GM12878 (cell line): Measurements from ENCODE around the gene MIA3. TPM values are rescaled to one million over a fixed set of nuclear protein-coding genes. Genes with fewer than 3 reads are reported as not detected.
A peak's percentile ranks its signal among the peaks of the same experiment; 100 is the strongest.

ENCODE experiments used
- ATF3 ChIP-seq: IDR thresholded peaks from 2 replicates; pipeline ENCODE4 v1.6.1; 2011; ENCODE audit warnings: low read depth, mild to moderate bottlenecking, low read length, moderate library complexity, borderline replicate concordance; ENCODE audit errors: extremely low read depth
- BRCA1 ChIP-seq: IDR thresholded peaks from 2 replicates; pipeline ENCODE4 v1.6.1; 2011; ENCODE audit warnings: low read depth, low read length, improper control_type of control experiment
- CEBPZ ChIP-seq: fragments of 150-350 bp; IDR thresholded peaks from 2 replicates; pipeline ENCODE4 v1.6.1; 2016; ENCODE audit warnings: low read depth, low read length
- CHD1 ChIP-seq: IDR thresholded peaks from 2 replicates; pipeline ENCODE4 v1.6.1; 2012; ENCODE audit warnings: low read depth, low read length, improper control_type of control experiment
- CHD2 ChIP-seq: IDR thresholded peaks from 2 replicates; pipeline ENCODE4 v1.6.1; 2011; ENCODE audit warnings: low read depth, low read length, improper control_type of control experiment, borderline replicate concordance
- DPF2 ChIP-seq: fragments of 450-650 bp; IDR thresholded peaks from 2 replicates; pipeline ENCODE4 v1.6.1; 2017; ENCODE audit warnings: mild to moderate bottlenecking
- E2F4 ChIP-seq: IDR thresholded peaks from 2 replicates; pipeline ENCODE4 v1.6.1; 2012; ENCODE audit warnings: low read depth, low read length, improper control_type of control experiment
- POLR2AphosphoS5 ChIP-seq: IDR thresholded peaks from 2 replicates; pipeline ENCODE4 v1.6.1; 2011; ENCODE audit warnings: mild to moderate bottlenecking, low read length, inconsistent platforms
- PRDM15 ChIP-seq: fragments of 450-650 bp; formaldehyde crosslinking; IDR thresholded peaks from 2 replicates; pipeline ENCODE4 v1.4.0; 2020; ENCODE audit warnings: mild to moderate bottlenecking, moderate library complexity
- SKIL ChIP-seq: fragments of 450-650 bp; IDR thresholded peaks from 2 replicates; pipeline ENCODE4 v1.6.1; 2017; ENCODE audit warnings: mild to moderate bottlenecking, low read depth, inconsistent platforms; ENCODE audit not compliant: poor library complexity, severe bottlenecking
- SPI1 ChIP-seq: IDR thresholded peaks from 2 replicates; pipeline ENCODE4 v1.6.1; 2011; ENCODE audit warnings: low read depth, mild to moderate bottlenecking, low read length, moderate library complexity, borderline replicate concordance; ENCODE audit not compliant: insufficient read depth
- SUPT20H ChIP-seq: IDR thresholded peaks from 2 replicates; pipeline ENCODE4 v1.6.1; 2011; ENCODE audit warnings: low read depth, mild to moderate bottlenecking, low read length, moderate library complexity, borderline replicate concordance; ENCODE audit not compliant: control insufficient read depth
- TBL1XR1 ChIP-seq: IDR thresholded peaks from 2 replicates; pipeline ENCODE4 v1.6.1; 2012; ENCODE audit warnings: low read depth, low read length, improper control_type of control experiment
- ZBTB11 ChIP-seq: fragments of 450-650 bp; formaldehyde crosslinking; IDR thresholded peaks from 2 replicates; pipeline ENCODE4 v1.5.0; 2022; ENCODE audit warnings: mild to moderate bottlenecking, missing genetic modification characterization
- ZNF622 ChIP-seq: fragments of 450-650 bp; IDR thresholded peaks from 2 replicates; pipeline ENCODE4 v1.6.1; 2017; ENCODE audit warnings: mild to moderate bottlenecking, inconsistent platforms
- polyA plus RNA-seq, 11 experiments: library from polyadenylated mRNA; depleted of rRNA in 4 of 11; unstranded in 6 of 11; stranded (reverse) in 5 of 11; fragments of >200 nt; fragmentation: Nextera tagmentation in 4 of 11; fragmentation: Illumina TruSeq in 1 of 11; extraction: Ambion mirVana in 4 of 11; extraction: Trizol in 1 of 11; gene quantifications; 1 replicate in 1 of 11; 2 replicates in 10 of 11; pipeline versions ENCODE4 v1.2.1 to v1.2.3, GENCODE V29; 2011 to 2016; ENCODE audit warnings: inconsistent platforms in 2 of 11, missing spikeins in 2 of 11, low read depth in 1 of 11
- total RNA-seq, 4 experiments: library from RNA; depleted of rRNA in 3 of 4; stranded (reverse); fragments of >200 nt in 3 of 4; fragmentation: Illumina TruSeq in 1 of 4; extraction: Trizol in 1 of 4; gene quantifications; 2 replicates each; pipeline versions ENCODE4 v1.2.1 to v1.2.3, GENCODE V29; 2013 to 2021

Gene MIA3
- total and polyA plus RNA-seq, 10 of the 15 experiments (the other 5 are each of a cell fraction or from before 2014, with no cell fraction given): 12.9 to 50.8 (median 30.3) TPM

- no peak for TF ChIP-seq ZBTB11
- no peak for TF ChIP-seq CEBPZ
- no peak for TF ChIP-seq SUPT20H
- TF ChIP-seq SPI1: no peak; the same call in 1 of the 2 replicates
- no peak; the same call in 1 of the 2 replicates for TF ChIP-seq DPF2
- TF ChIP-seq CHD1: no peak
- peak; percentile 68; the same call in 1 of the 2 replicates for TF ChIP-seq TBL1XR1
- no peak for TF ChIP-seq POLR2AphosphoS5
- no peak for TF ChIP-seq ZNF622
- TF ChIP-seq PRDM15 (CRISPR knock-in tag): no peak
- no peak for TF ChIP-seq CHD2
- TF ChIP-seq BRCA1: no peak
- no peak for TF ChIP-seq E2F4
- TF ChIP-seq ATF3: no peak
- peak; percentile 94 for TF ChIP-seq SKIL
Measured at GRCh38 chr1:222654849-222655248, 37.0 kb downstream of the MIA3 start (continued).
